GM12878 (cell line): Measurements from ENCODE around the gene PPP2R2D.

Experiments
- CTCF ChIP-seq, 3 experiments: IDR thresholded peaks in 2 of 3; conservative IDR thresholded peaks in 1 of 3; 2 replicates each; pipeline ENCODE4 v1.5.1; 2011; ENCODE audit warnings: low read depth in 3 of 3, low read length in 3 of 3, mild to moderate bottlenecking in 3 of 3, control low read depth in 2 of 3, moderate library complexity in 2 of 3, inconsistent platforms in 1 of 3, mixed read lengths in 1 of 3; ENCODE audit not compliant: control insufficient read depth in 2 of 3, insufficient read depth in 1 of 3; ENCODE audit errors: extremely low read depth in 1 of 3
- RAD21 ChIP-seq: IDR thresholded peaks from 2 replicates; pipeline ENCODE4 v1.6.1; 2011; ENCODE audit warnings: mild to moderate bottlenecking, low read depth, low read length, moderate library complexity; ENCODE audit not compliant: insufficient read depth

- TF ChIP-seq RAD21 (no peak), CTCF (IDR thresholded peaks at IDR 0.05 in 2 of 3, conservative IDR thresholded peaks at IDR 0.05 in 1 of 3; ENCODE audit: control insufficient read depth in 2 of 3, extremely low read depth in 1 of 3, insufficient read depth in 1 of 3, low read depth in 3 of 3, low read length in 3 of 3) (no peak)
Measured at GRCh38 chr10:131977323-131978096, 76.7 kb downstream of the PPP2R2D start.
